A673 (cell line): ENCODE measurements around the gene MAGI3. TPM values are rescaled to one million over a fixed set of nuclear protein-coding genes. Genes with fewer than 3 reads are reported as not detected.
"Not testable (repeated sequence)": the region's sequence is repeated elsewhere in the genome, so short reads cannot be mapped to it uniquely, and the experiment has no call there.

ENCODE experiments used
- BruUV-seq: library from RNA; stranded (reverse); fragments of 400-500 nt; replicated peaks from 2 replicates; lab custom pipeline; 2021; lab: Mats Ljungman, UMichigan
- CTCF ChIA-PET: fragments of 300-600 bp; sonication (Branson Sonifier 250); formaldehyde crosslinking; loops from one replicate; lab custom pipeline; 2022; ENCODE audit warnings: antibody characterized with exemption; lab: Charles Lee
- POLR2A ChIA-PET: fragments of 300-600 bp; sonication (Branson Sonifier 250); formaldehyde crosslinking; loops from one replicate; lab custom pipeline; 2022; ENCODE audit warnings: antibody characterized with exemption; ENCODE audit not compliant: low non-redundant PET; lab: Charles Lee
- DNase-seq: peaks from one replicate; pipeline ENCODE4 v3.0.0-alpha.2; 2015; ENCODE audit warnings: low spot score
- H3K27ac ChIP-seq: fragments of 200-600 bp; sonication (generic); 2 replicates; pipeline ENCODE4 v1.5.1; 2016; ENCODE audit warnings: mixed run types, low read depth, mild to moderate bottlenecking, mixed read lengths, antibody characterized with exemption, low read length; ENCODE audit not compliant: poor library complexity, severe bottlenecking
- H3K27me3 ChIP-seq: fragments of 200-600 bp; sonication (generic); replicated peaks from 2 replicates; pipeline ENCODE4 v1.6.1; 2017; ENCODE audit warnings: mixed run types, low read depth, mild to moderate bottlenecking, mixed read lengths, antibody characterized with exemption, low read length; ENCODE audit not compliant: insufficient read depth, poor library complexity
- H3K36me3 ChIP-seq: fragments of 200-600 bp; sonication (generic); 2 replicates; pipeline ENCODE4 v1.6.1; 2016; ENCODE audit warnings: mixed run types, mild to moderate bottlenecking, mixed read lengths, antibody characterized with exemption, low read length; ENCODE audit not compliant: insufficient read depth, poor library complexity, severe bottlenecking
- H3K4me1 ChIP-seq: fragments of 200-600 bp; sonication (generic); 2 replicates; pipeline ENCODE4 v1.6.1; 2017; ENCODE audit warnings: mixed run types, mild to moderate bottlenecking, mixed read lengths, antibody characterized with exemption, low read length; ENCODE audit not compliant: insufficient read depth, poor library complexity, severe bottlenecking
- H3K4me3 ChIP-seq: fragments of 200-600 bp; sonication (generic); 2 replicates; pipeline ENCODE4 v1.5.1; 2016; ENCODE audit warnings: low read depth, mixed run types, mild to moderate bottlenecking, mixed read lengths, low read length; ENCODE audit not compliant: poor library complexity, severe bottlenecking
- H3K9me3 ChIP-seq: fragments of 200-600 bp; sonication (generic); 2 replicates; pipeline ENCODE4 v1.6.1; 2016; ENCODE audit warnings: mixed run types, low read depth, mild to moderate bottlenecking, mixed read lengths, antibody characterized with exemption, low read length; ENCODE audit not compliant: poor library complexity, severe bottlenecking
- CTCF ChIP-seq: fragments of 300-800, 200-600 bp; sonication (generic); conservative IDR thresholded peaks from 2 replicates; pipeline ENCODE4 v1.5.1; 2017; ENCODE audit warnings: low read depth, mild to moderate bottlenecking, antibody characterized with exemption, low read length, moderate library complexity, mixed read lengths
- EZH2 ChIP-seq: fragments of 200-600 bp; sonication (generic); IDR thresholded peaks from 2 replicates; pipeline ENCODE4 v1.6.1; 2017; ENCODE audit warnings: borderline replicate concordance, low read depth, mild to moderate bottlenecking, mixed read lengths, antibody characterized with exemption, low read length; ENCODE audit not compliant: poor library complexity, severe bottlenecking
- intact Hi-C: fragments of 100-400 bp; cut with micrococcal nuclease; formaldehyde crosslinking; loops from one replicate; pipeline ENCODE4 v1.10.0; 2022; ENCODE audit not compliant: unreplicated experiment
- total RNA-seq: library from RNA; stranded (reverse); gene quantifications from 2 replicates; pipeline ENCODE4 v1.2.3, GENCODE V29; 2021

The MAGI3 gene
- total RNA-seq, 1 experiment from 2014 or later: 5.1 TPM

DNA sequence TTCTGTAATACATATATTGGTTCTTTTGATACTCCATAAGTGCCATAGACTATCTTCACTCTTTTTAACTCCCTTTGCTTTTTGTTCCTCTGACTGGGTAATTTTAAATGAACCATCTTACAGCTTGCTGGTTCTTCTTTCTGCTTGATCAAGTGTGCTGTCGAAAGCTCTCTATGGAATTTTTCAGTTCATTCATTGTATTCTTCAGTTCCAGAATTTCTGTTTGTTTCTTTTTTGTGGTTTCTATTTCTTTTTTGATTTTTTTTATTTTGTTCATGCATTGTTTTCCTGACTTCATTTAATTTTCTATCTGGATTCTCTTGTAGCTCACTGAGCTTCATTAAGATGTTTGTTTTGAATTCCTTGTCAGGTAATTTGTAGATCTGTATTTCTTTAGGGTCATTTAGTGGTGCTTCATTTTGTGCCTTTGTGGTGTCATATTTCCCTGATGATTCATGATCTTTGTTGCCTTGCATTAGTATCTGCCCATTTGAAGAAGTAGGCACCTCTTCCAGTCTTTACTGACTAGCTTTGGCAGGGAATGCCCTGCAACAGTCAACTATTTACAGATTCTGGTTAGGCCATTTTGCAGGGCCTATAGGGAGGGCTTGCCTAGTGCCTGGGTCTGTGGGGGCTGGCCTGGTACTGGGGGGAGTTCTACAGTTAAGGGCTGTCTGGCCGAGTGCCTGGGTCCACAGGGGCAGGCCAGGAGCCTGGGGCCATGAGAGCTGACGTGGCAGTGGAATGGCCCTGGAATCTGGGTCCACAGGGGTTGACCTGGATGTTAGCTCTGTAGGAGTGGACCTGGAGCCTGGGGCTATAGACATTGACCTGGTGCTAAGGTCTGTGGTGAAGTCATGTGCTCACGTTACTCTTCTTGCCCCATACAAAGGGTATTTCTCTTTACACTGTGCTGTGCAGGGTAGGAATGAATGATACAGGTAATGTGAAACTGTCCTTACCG lies 89.7 kb downstream of the MAGI3 start:
- ChIA-PET CTCF (no interaction called here), POLR2A (no interaction called here)
- Histone ChIP-seq H3K27ac (no peak overlapping the region), H3K4me3 (no peak overlapping the region), H3K4me1 (no peaks in the 10 kb centered on the region), H3K9me3 (no peaks in the 10 kb centered on the region), H3K36me3 (no peaks in the 10 kb centered on the region), H3K27me3 (no peaks in the 10 kb centered on the region)
- no peak for TF ChIP-seq CTCF
- TF ChIP-seq EZH2: no peak
- no peak for DNase-seq
- intact Hi-C loops: no loop called here
- BruUV-seq: no TSS peak

DNA sequence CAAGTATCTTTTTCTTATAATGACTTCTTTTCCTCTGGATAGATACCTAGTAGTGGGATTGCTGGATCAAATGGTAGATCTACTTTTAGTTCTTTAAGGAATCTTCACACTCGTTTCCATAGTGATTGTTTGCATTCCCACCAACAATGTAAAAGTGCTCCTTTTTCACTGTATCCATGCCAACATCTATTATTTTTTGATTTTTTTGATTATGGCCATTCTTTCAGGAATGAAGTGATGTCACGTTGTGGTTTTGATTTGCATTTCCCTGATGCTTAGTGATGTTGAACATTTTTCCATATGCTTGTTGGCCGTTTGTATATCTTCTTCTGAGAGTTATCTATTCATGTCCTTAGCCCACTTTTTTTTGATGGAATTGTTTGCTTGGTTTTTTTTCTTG lies 94.8 kb downstream of the MAGI3 start:
- intact Hi-C loops, POLR2A ChIA-PET: not testable (repeated sequence)

DNA sequence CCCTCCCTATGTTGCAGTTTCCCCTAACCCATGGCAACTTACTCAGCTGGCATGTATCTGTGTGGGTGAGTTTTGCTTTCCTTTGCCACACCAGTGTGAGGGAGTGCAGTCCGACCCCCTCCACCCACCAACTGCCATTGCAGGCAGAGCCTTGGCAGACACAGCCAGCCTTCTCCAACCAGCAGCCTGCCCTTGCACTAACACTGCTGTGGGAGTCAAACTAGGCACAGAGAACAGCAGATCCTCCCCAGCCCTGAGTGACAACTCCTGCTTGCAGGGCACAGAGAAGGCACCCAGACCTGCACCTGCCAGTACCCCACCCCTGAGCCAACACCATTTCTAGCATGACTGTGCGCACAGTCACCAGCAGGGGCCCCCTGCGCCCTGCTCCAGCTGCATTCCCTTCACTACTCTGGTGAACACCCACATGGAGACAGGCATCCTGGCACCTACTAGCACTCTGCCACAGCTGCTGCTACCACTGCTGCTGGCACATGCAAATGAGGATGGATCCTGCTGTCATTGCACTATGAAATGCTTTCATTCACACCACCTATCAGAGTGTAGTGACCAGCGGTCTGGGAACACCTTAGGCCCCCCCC lies 98.4 kb downstream of the MAGI3 start:
- BruUV-seq: no TSS peak
- no peaks in the 10 kb centered on the region for H3K27me3 ChIP-seq
- intact Hi-C loops: loop anchor here (1.0 kb wide), 1 partner anchor 190 kb away; no protein-coding TSS in a partner anchor
- no peak overlapping the region for H3K27ac ChIP-seq
- POLR2A ChIA-PET: no interaction called here
- peak; percentile 64 for DNase-seq
- TF ChIP-seq EZH2 (no peak), CTCF (peak; percentile 65)
- no peaks in the 10 kb centered on the region for H3K36me3 ChIP-seq
- H3K4me3 ChIP-seq: no peak overlapping the region
- H3K4me1 ChIP-seq: no peaks in the 10 kb centered on the region
- peaks cover 7% of the 10 kb centered on the region for H3K9me3 ChIP-seq
- CTCF ChIA-PET: interaction anchor here (0.5 kb wide), 1 partner anchor 721 kb away, joined by 15 read pairs; no protein-coding TSS in a partner anchor

More for the DNA sequence above, 94.8 kb downstream of the MAGI3 start:
- H3K36me3 ChIP-seq, H3K9me3 ChIP-seq, H3K4me1 ChIP-seq, BruUV-seq, H3K27me3 ChIP-seq, DNase-seq, H3K27ac ChIP-seq, H3K4me3 ChIP-seq, CTCF ChIA-PET: not testable (repeated sequence)
